Right renal cortex interstitium (tissue), 3 donors: ENCODE results near the gene AGAP1. TPM values are rescaled to one million over a fixed set of nuclear protein-coding genes. Genes with fewer than 3 reads are reported as not detected.

Source experiments
- DNase-seq, 3 donors: peaks; one replicate each; pipeline ENCODE4 v3.0.0-alpha.2; 2013; ENCODE audit warnings: low read depth in 3 of 3, low spot score in 2 of 3
- polyA plus RNA-seq, 3 donors: library from polyadenylated mRNA; unstranded; fragments of 120-200 nt; gene quantifications; one replicate each; pipeline ENCODE4 v1.2.1, GENCODE V29; 2013; ENCODE audit not compliant: insufficient read length in 3 of 3

The AGAP1 gene
- polyA plus RNA-seq, 3 donors: 18.0 to 22.6 (median 21.2) TPM

- DNase-seq: no peak
These were observed 124.2 kb downstream of the AGAP1 start for GRCh38 chr2:235618039-235618438.

GRCh38 chr2:235619544-235619943 is 125.7 kb downstream of the AGAP1 start:
- DNase-seq: no peak

GRCh38 chr2:235621736-235622135 is 127.9 kb downstream of the AGAP1 start:
- no peak for DNase-seq

GRCh38 chr2:235623111-235623510 is 129.3 kb downstream of the AGAP1 start:
- no peak for DNase-seq

- DNase-seq: no peak
These were observed 129.9 kb downstream of the AGAP1 start for GRCh38 chr2:235623752-235624151.

GRCh38 chr2:235626658-235627057 is 132.8 kb downstream of the AGAP1 start:
- no peak for DNase-seq

GRCh38 chr2:235627682-235628081 is 133.8 kb downstream of the AGAP1 start:
- no peak for DNase-seq

GRCh38 chr2:235630718-235631296 is 137.0 kb downstream of the AGAP1 start:
- no peak for DNase-seq

GRCh38 chr2:235634435-235635158 is 140.8 kb downstream of the AGAP1 start:
- DNase-seq: no peak

- no peak for DNase-seq
These were observed 142.7 kb downstream of the AGAP1 start for GRCh38 chr2:235636546-235636945.

GRCh38 chr2:235637896-235638295 is 144.1 kb downstream of the AGAP1 start:
- no peak for DNase-seq

- no peak for DNase-seq
These were observed 144.9 kb downstream of the AGAP1 start for GRCh38 chr2:235638541-235639427.

GRCh38 chr2:235639428-235639773 is 145.6 kb downstream of the AGAP1 start:
- DNase-seq: no peak

GRCh38 chr2:235639885-235640284 is 146.0 kb downstream of the AGAP1 start:
- no peak for DNase-seq

- no peak for DNase-seq
These were observed 146.5 kb downstream of the AGAP1 start for GRCh38 chr2:235640377-235640776.

- DNase-seq: no peak
These were observed 147.3 kb downstream of the AGAP1 start for GRCh38 chr2:235640926-235641723.

- DNase-seq: no peak
These were observed 148.1 kb downstream of the AGAP1 start for GRCh38 chr2:235641956-235642355.

GRCh38 chr2:235642446-235643098 is 148.7 kb downstream of the AGAP1 start:
- DNase-seq: no peak

- DNase-seq: no peak
These were observed 150.1 kb downstream of the AGAP1 start for GRCh38 chr2:235643680-235644511.
